ENCODE data around the gene KIT. TPM values are rescaled to one million over a fixed set of nuclear protein-coding genes. Genes with fewer than 3 reads are reported as not detected.

The KIT gene
- total and polyA plus RNA-seq, 2 experiments from 2014 or later = 2.7 to 4.1 TPM

GRCh38 chr4:54754394-54754793 lies 96.6 kb downstream of the KIT start:
- no peaks in the 10 kb centered on the region for H3K4me1 ChIP-seq (ENCODE audit: insufficient read depth)
- H3K4me2 ChIP-seq = no peak overlapping the region
- H2AFZ ChIP-seq = no peak overlapping the region
- no peaks in the 10 kb centered on the region for H3K27me3 ChIP-seq
- DNase-seq (ENCODE audit: low spot score) = no peak
- no peak overlapping the region for H3K27ac ChIP-seq
- H3K9me3 ChIP-seq (ENCODE audit: low read depth) = no peaks in the 10 kb centered on the region
- no peaks in the 10 kb centered on the region for H3K9me2 ChIP-seq (replicated peaks; ENCODE audit: insufficient read depth)
- no peaks in the 10 kb centered on the region for H4K20me1 ChIP-seq (ENCODE audit: insufficient read depth, poor library complexity, severe bottlenecking)
- no peak for TF ChIP-seq EZH2phosphoT487 (IDR thresholded peaks at IDR 0.05; ENCODE audit: low read depth, severe bottlenecking, unreplicated experiment)
- no peak for TF ChIP-seq CTCF (IDR thresholded peaks at IDR 0.05; ENCODE audit: poor library complexity)
- TF ChIP-seq EZH2 (IDR thresholded peaks at IDR 0.05; ENCODE audit: borderline replicate concordance) = no peak
- H3K36me3 ChIP-seq (replicated peaks; ENCODE audit: insufficient read depth, low read depth) = no peaks in the 10 kb centered on the region
- no peaks in the 10 kb centered on the region for H3K79me2 ChIP-seq
- H3K4me3 ChIP-seq = no peak overlapping the region
- WGBS (ENCODE audit: low lambda C conversion rate, missing lambda C conversion rate) = 89% methylated on average over 2 of the region's 2 CpGs

GRCh38 chr4:54764476-54764875 lies 106.7 kb downstream of the KIT start:
- WGBS (ENCODE audit: low lambda C conversion rate, missing lambda C conversion rate) = 97% methylated on average over 3 of the region's 3 CpGs

GRCh38 chr4:54767376-54767775 lies 109.6 kb downstream of the KIT start:
- Histone ChIP-seq H3K4me3 (no peak overlapping the region), H3K36me3 (replicated peaks; ENCODE audit: insufficient read depth, low read depth) (no peaks in the 10 kb centered on the region), H3K79me2 (no peaks in the 10 kb centered on the region), H3K9me2 (replicated peaks; ENCODE audit: insufficient read depth) (no peaks in the 10 kb centered on the region), H3K27ac (no peak overlapping the region), H2AFZ (no peak overlapping the region), H3K9me3 (ENCODE audit: low read depth) (no peaks in the 10 kb centered on the region), H3K4me2 (no peak overlapping the region), H3K4me1 (ENCODE audit: insufficient read depth) (no peaks in the 10 kb centered on the region), H3K27me3 (no peaks in the 10 kb centered on the region), H4K20me1 (ENCODE audit: insufficient read depth, poor library complexity, severe bottlenecking) (no peaks in the 10 kb centered on the region)
- no peak for DNase-seq (ENCODE audit: low spot score)
- TF ChIP-seq CTCF (IDR thresholded peaks at IDR 0.05; ENCODE audit: poor library complexity) (no peak), EZH2 (IDR thresholded peaks at IDR 0.05; ENCODE audit: borderline replicate concordance) (no peak), EZH2phosphoT487 (IDR thresholded peaks at IDR 0.05; ENCODE audit: low read depth, severe bottlenecking, unreplicated experiment) (no peak)

More at GRCh38 chr4:54764476-54764875, 106.7 kb downstream of the KIT start:
- Histone ChIP-seq H3K27ac (no peak overlapping the region), H3K27me3 (no peaks in the 10 kb centered on the region), H3K9me2 (replicated peaks; ENCODE audit: insufficient read depth) (no peaks in the 10 kb centered on the region), H3K4me3 (no peak overlapping the region), H4K20me1 (ENCODE audit: insufficient read depth, poor library complexity, severe bottlenecking) (no peaks in the 10 kb centered on the region), H3K36me3 (replicated peaks; ENCODE audit: insufficient read depth, low read depth) (no peaks in the 10 kb centered on the region), H3K79me2 (no peaks in the 10 kb centered on the region), H3K4me2 (no peak overlapping the region), H3K9me3 (ENCODE audit: low read depth) (no peaks in the 10 kb centered on the region), H3K4me1 (ENCODE audit: insufficient read depth) (no peaks in the 10 kb centered on the region), H2AFZ (no peak overlapping the region)
- no peak for TF ChIP-seq EZH2phosphoT487 (IDR thresholded peaks at IDR 0.05; ENCODE audit: low read depth, severe bottlenecking, unreplicated experiment)
- no peak for TF ChIP-seq CTCF (IDR thresholded peaks at IDR 0.05; ENCODE audit: poor library complexity)
- no peak for TF ChIP-seq EZH2 (IDR thresholded peaks at IDR 0.05; ENCODE audit: borderline replicate concordance)
- no peak for DNase-seq (ENCODE audit: low spot score)

- Histone ChIP-seq H3K4me2 (no peak overlapping the region), H2AFZ (no peak overlapping the region), H3K4me1 (ENCODE audit: insufficient read depth) (no peaks in the 10 kb centered on the region), H3K9me3 (ENCODE audit: low read depth) (no peaks in the 10 kb centered on the region), H3K36me3 (replicated peaks; ENCODE audit: insufficient read depth, low read depth) (no peaks in the 10 kb centered on the region), H4K20me1 (ENCODE audit: insufficient read depth, poor library complexity, severe bottlenecking) (no peaks in the 10 kb centered on the region), H3K9me2 (replicated peaks; ENCODE audit: insufficient read depth) (no peaks in the 10 kb centered on the region), H3K79me2 (no peaks in the 10 kb centered on the region), H3K27me3 (no peaks in the 10 kb centered on the region), H3K27ac (no peak overlapping the region), H3K4me3 (no peak overlapping the region)
- no peak for DNase-seq (ENCODE audit: low spot score)
- TF ChIP-seq CTCF (IDR thresholded peaks at IDR 0.05; ENCODE audit: poor library complexity) (no peak), EZH2 (IDR thresholded peaks at IDR 0.05; ENCODE audit: borderline replicate concordance) (no peak), EZH2phosphoT487 (IDR thresholded peaks at IDR 0.05; ENCODE audit: low read depth, severe bottlenecking, unreplicated experiment) (no peak)
- 80% methylated on average over 4 of the region's 4 CpGs for WGBS (ENCODE audit: low lambda C conversion rate, missing lambda C conversion rate)
Measured at GRCh38 chr4:54773022-54773421, 115.3 kb downstream of the KIT start.
